Left ventricle myocardium superior (tissue), 1 donor: ENCODE measurements around the gene ACAP3. TPM values are rescaled to one million over a fixed set of nuclear protein-coding genes. Genes with fewer than 3 reads are reported as not detected.

Experiments
- ATAC-seq: fragments of 200-7000 bp; cut with Tn5 transposase; one replicate; pipeline ENCODE4 v1.9.1; 2020; ENCODE audit warnings: mild to moderate bottlenecking, moderate library complexity
- DNase-seq: peaks from one replicate; pipeline ENCODE4 v3.0.0-alpha.2; 2020
- intact Hi-C: fragments of 100-400 bp; cut with micrococcal nuclease; formaldehyde crosslinking; loops from one replicate; pipeline ENCODE4 v1.11.0; 2022
- total RNA-seq: library from RNA; stranded (reverse); fragmentation: NEBNext Ultra II Directional; extraction: Animal tissue kit (Norgen Biotek cat#: 25700); gene quantifications from one replicate; pipeline ENCODE4 v1.2.1, GENCODE V29; 2021
- donor health status: DM: no; HTN: yes; CAD: no; lungs with severe emphysema.

Gene ACAP3
- total RNA-seq, 1 donor from 2014 or later = 60.4 TPM

GRCh38 chr1:1279028-1279427 is 28.7 kb downstream of the ACAP3 start:
- intact Hi-C loops = no loop called here

GRCh38 chr1:1278620-1279019 is 29.1 kb downstream of the ACAP3 start:
- ATAC-seq (no peak), DNase-seq (no peak)
- intact Hi-C loops = no loop called here

More at GRCh38 chr1:1279028-1279427, 28.7 kb downstream of the ACAP3 start:
- ATAC-seq = no peak
- DNase-seq = no peak

GRCh38 chr1:1275836-1276235 is 31.9 kb downstream of the ACAP3 start:
- no peak for ATAC-seq
- intact Hi-C loops = no loop called here

GRCh38 chr1:1274931-1275431 is 32.7 kb downstream of the ACAP3 start:
- ATAC-seq (no peak), DNase-seq (no peak)
- intact Hi-C loops = no loop called here

More at GRCh38 chr1:1275836-1276235, 31.9 kb downstream of the ACAP3 start:
- no peak for DNase-seq

GRCh38 chr1:1274299-1274930 is 33.3 kb downstream of the ACAP3 start:
- intact Hi-C loops = no loop called here
- ATAC-seq (peak; percentile 53), DNase-seq (no peak)

- intact Hi-C loops = no loop called here
- DNase-seq (peak; percentile 96), ATAC-seq (peak; percentile 98)
Observed at GRCh38 chr1:1273512-1274298, 34.0 kb downstream of the ACAP3 start, which contains the start of gene UBE2J2. UBE2J2 (minus strand) TSS chr1:1273854; CDS start chr1:1267992, 5,862 bp downstream.

- no peak for ATAC-seq
- intact Hi-C loops = no loop called here
- DNase-seq = no peak
Observed at GRCh38 chr1:1273209-1273511, 34.6 kb downstream of the ACAP3 start.

GRCh38 chr1:1272341-1273208 is 35.2 kb downstream of the ACAP3 start:
- intact Hi-C loops = no loop called here
- no peak for DNase-seq
- no peak for ATAC-seq

GRCh38 chr1:1270813-1271212 is 36.9 kb downstream of the ACAP3 start:
- DNase-seq (no peak), ATAC-seq (no peak)
- intact Hi-C loops = no loop called here

- intact Hi-C loops = no loop called here
- DNase-seq = no peak
- ATAC-seq = no peak
Observed at GRCh38 chr1:1268284-1268682, 39.4 kb downstream of the ACAP3 start.

- intact Hi-C loops = no loop called here
- DNase-seq (no peak), ATAC-seq (no peak)
Observed at GRCh38 chr1:1267488-1268283, 40.0 kb downstream of the ACAP3 start.

GRCh38 chr1:1264868-1265272 is 42.9 kb downstream of the ACAP3 start:
- ATAC-seq = no peak
- intact Hi-C loops = no loop called here
- no peak for DNase-seq

- intact Hi-C loops = no loop called here
- no peak for DNase-seq
- ATAC-seq = no peak
Observed at GRCh38 chr1:1264026-1264425, 43.7 kb downstream of the ACAP3 start.

- intact Hi-C loops = no loop called here
- ATAC-seq (no peak), DNase-seq (no peak)
Observed at GRCh38 chr1:1262758-1263157, 45.0 kb downstream of the ACAP3 start.

- DNase-seq = no peak
- intact Hi-C loops = no loop called here
- no peak for ATAC-seq
Observed at GRCh38 chr1:1262071-1262470, 45.7 kb downstream of the ACAP3 start.

GRCh38 chr1:1260843-1261560 is 46.7 kb downstream of the ACAP3 start:
- intact Hi-C loops = no loop called here
- DNase-seq (no peak), ATAC-seq (peak; percentile 8)

GRCh38 chr1:1259951-1260600 is 47.7 kb downstream of the ACAP3 start:
- intact Hi-C loops = no loop called here
- DNase-seq (peak; percentile 65), ATAC-seq (peak; percentile 64)

GRCh38 chr1:1259540-1259939 is 48.2 kb downstream of the ACAP3 start:
- DNase-seq = no peak
- intact Hi-C loops = no loop called here
- no peak for ATAC-seq
